HL-60 (cell line): ENCODE results near the gene CDK3.

ENCODE experiments used
- GABPA ChIP-seq: IDR thresholded peaks from 2 replicates; pipeline ENCODE4 v1.6.1; 2012; ENCODE audit warnings: low read depth
- POLR2AphosphoS5 ChIP-seq: IDR thresholded peaks from 2 replicates; pipeline ENCODE4 v1.6.1; 2012; ENCODE audit warnings: low read depth
- SPI1 ChIP-seq: IDR thresholded peaks from 2 replicates; pipeline ENCODE4 v1.6.1; 2012; ENCODE audit warnings: low read depth, mild to moderate bottlenecking, borderline replicate concordance
- TF ChIP-seq, protein P1 (sequence below): IDR thresholded peaks from one replicate; pipeline ENCODE4 v1.5.1; 2011; ENCODE audit warnings: low read length, control low read depth, inconsistent platforms; ENCODE audit not compliant: insufficient read depth
- TF ChIP-seq, protein P2 (sequence below): IDR thresholded peaks from 2 replicates; pipeline ENCODE4 v1.6.1; 2012; ENCODE audit warnings: low read depth; ENCODE audit not compliant: insufficient replicate concordance

DNA sequence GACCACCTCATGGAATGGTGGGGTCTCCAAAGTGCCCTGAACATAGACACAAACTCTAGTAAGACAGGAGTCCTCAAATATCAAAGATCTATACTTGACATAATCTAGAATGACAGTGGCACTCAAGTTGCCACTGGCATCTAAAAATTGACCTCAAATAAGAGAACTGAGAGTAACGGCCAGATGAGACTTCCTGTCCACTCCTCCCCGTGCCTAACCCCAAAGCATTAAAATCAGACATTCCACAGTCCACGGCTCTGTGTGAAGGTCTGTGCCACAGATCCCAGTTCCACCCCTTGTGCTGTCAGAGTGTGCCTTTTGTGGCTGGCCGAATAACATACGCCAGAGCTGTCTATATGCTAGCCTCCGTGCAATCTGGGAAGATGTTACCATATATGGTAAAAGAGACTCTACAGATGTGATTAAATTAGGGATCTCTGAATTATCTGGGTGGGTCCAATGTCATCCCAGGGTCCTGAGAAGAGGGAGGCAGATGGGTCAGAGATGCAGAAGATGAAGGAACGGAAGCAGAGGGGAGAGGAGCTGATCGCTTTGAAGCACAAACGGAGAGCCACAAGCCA, 47.5 kb downstream of the CDK3 start:
- TF ChIP-seq, protein P1, sequence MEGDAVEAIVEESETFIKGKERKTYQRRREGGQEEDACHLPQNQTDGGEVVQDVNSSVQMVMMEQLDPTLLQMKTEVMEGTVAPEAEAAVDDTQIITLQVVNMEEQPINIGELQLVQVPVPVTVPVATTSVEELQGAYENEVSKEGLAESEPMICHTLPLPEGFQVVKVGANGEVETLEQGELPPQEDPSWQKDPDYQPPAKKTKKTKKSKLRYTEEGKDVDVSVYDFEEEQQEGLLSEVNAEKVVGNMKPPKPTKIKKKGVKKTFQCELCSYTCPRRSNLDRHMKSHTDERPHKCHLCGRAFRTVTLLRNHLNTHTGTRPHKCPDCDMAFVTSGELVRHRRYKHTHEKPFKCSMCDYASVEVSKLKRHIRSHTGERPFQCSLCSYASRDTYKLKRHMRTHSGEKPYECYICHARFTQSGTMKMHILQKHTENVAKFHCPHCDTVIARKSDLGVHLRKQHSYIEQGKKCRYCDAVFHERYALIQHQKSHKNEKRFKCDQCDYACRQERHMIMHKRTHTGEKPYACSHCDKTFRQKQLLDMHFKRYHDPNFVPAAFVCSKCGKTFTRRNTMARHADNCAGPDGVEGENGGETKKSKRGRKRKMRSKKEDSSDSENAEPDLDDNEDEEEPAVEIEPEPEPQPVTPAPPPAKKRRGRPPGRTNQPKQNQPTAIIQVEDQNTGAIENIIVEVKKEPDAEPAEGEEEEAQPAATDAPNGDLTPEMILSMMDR: no peak
- no peak for TF ChIP-seq GABPA
- no peak for TF ChIP-seq POLR2AphosphoS5
- TF ChIP-seq, protein P2, sequence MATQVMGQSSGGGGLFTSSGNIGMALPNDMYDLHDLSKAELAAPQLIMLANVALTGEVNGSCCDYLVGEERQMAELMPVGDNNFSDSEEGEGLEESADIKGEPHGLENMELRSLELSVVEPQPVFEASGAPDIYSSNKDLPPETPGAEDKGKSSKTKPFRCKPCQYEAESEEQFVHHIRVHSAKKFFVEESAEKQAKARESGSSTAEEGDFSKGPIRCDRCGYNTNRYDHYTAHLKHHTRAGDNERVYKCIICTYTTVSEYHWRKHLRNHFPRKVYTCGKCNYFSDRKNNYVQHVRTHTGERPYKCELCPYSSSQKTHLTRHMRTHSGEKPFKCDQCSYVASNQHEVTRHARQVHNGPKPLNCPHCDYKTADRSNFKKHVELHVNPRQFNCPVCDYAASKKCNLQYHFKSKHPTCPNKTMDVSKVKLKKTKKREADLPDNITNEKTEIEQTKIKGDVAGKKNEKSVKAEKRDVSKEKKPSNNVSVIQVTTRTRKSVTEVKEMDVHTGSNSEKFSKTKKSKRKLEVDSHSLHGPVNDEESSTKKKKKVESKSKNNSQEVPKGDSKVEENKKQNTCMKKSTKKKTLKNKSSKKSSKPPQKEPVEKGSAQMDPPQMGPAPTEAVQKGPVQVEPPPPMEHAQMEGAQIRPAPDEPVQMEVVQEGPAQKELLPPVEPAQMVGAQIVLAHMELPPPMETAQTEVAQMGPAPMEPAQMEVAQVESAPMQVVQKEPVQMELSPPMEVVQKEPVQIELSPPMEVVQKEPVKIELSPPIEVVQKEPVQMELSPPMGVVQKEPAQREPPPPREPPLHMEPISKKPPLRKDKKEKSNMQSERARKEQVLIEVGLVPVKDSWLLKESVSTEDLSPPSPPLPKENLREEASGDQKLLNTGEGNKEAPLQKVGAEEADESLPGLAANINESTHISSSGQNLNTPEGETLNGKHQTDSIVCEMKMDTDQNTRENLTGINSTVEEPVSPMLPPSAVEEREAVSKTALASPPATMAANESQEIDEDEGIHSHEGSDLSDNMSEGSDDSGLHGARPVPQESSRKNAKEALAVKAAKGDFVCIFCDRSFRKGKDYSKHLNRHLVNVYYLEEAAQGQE: no peak
- no peak for TF ChIP-seq SPI1
